Endothelial cell of umbilical vein (primary cell): Measurements from ENCODE around the gene LSM6.

Experiments
- EZH2 ChIP-seq: IDR thresholded peaks from 2 replicates; pipeline ENCODE4 v1.6.1; 2012; ENCODE audit warnings: borderline replicate concordance, low read depth, mild to moderate bottlenecking, moderate library complexity, low read length, inconsistent platforms; ENCODE audit not compliant: severe bottlenecking
- MYC ChIP-seq: IDR thresholded peaks from one replicate; pipeline ENCODE4 v1.6.1; 2011; ENCODE audit warnings: mild to moderate bottlenecking, low read depth, low read length
- POLR2AphosphoS5 ChIP-seq: IDR thresholded peaks from 2 replicates; pipeline ENCODE4 v1.6.1; 2012; ENCODE audit warnings: low read depth, mild to moderate bottlenecking, control low read depth, low read length, moderate library complexity; ENCODE audit not compliant: insufficient read depth
- TF ChIP-seq, protein P1 (sequence below), 2 donors: IDR thresholded peaks; 1 replicate in 1 of 2; 2 replicates in 1 of 2; pipeline ENCODE4 v1.5.1; 2011; ENCODE audit warnings: low read length in 2 of 2, mild to moderate bottlenecking in 2 of 2, moderate library complexity in 2 of 2, control low read depth in 1 of 2, inconsistent platforms in 1 of 2, low read depth in 1 of 2; ENCODE audit not compliant: insufficient read depth in 1 of 2; ENCODE audit errors: extremely low read depth in 1 of 2
- TF ChIP-seq, protein P2 (sequence below): IDR thresholded peaks from 2 replicates; pipeline ENCODE4 v1.6.1; 2011; ENCODE audit not compliant: insufficient read depth, insufficient read length

DNA sequence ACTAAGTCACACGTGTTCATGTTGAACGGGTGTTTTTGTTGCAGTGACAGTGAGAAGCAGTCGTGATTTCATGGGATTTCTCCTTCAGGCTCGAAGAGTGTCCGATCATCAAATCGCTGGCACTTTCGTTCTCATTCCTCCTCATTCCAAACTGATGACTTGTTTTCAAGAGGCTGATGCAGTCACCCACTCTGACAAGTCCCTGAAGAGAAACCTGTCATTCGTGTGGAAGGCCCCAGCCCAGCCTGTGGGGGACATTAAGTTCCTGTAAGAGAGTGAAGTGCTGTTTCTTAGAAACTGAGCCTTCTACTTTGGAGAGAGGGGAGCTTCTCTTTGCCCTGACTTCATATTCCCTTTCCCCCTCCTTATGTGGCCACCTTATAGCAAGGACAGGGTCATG is 46.8 kb downstream of the LSM6 start:
- TF ChIP-seq, protein P1, sequence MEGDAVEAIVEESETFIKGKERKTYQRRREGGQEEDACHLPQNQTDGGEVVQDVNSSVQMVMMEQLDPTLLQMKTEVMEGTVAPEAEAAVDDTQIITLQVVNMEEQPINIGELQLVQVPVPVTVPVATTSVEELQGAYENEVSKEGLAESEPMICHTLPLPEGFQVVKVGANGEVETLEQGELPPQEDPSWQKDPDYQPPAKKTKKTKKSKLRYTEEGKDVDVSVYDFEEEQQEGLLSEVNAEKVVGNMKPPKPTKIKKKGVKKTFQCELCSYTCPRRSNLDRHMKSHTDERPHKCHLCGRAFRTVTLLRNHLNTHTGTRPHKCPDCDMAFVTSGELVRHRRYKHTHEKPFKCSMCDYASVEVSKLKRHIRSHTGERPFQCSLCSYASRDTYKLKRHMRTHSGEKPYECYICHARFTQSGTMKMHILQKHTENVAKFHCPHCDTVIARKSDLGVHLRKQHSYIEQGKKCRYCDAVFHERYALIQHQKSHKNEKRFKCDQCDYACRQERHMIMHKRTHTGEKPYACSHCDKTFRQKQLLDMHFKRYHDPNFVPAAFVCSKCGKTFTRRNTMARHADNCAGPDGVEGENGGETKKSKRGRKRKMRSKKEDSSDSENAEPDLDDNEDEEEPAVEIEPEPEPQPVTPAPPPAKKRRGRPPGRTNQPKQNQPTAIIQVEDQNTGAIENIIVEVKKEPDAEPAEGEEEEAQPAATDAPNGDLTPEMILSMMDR (IDR thresholded peaks at IDR 0.05; ENCODE audit: extremely low read depth in 1 of 2, insufficient read depth in 1 of 2, low read depth in 1 of 2, low read length in 2 of 2): no peak
- TF ChIP-seq EZH2: no peak
- TF ChIP-seq, protein P2, sequence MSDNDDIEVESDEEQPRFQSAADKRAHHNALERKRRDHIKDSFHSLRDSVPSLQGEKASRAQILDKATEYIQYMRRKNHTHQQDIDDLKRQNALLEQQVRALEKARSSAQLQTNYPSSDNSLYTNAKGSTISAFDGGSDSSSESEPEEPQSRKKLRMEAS: no peak
- TF ChIP-seq MYC: no peak
- no peak for TF ChIP-seq POLR2AphosphoS5
